Kidney epithelial cell (primary cell): Measurements from ENCODE around the gene MS4A3. TPM values are rescaled to one million over a fixed set of nuclear protein-coding genes. Genes with fewer than 3 reads are reported as not detected.
"Not testable (repeated sequence)": the region's sequence is repeated elsewhere in the genome, so short reads cannot be mapped to it uniquely, and the experiment has no call there.

ENCODE experiments used
- DNase-seq: peaks from one replicate; pipeline ENCODE4 v3.0.0-alpha.2; 2010; ENCODE audit warnings: low read depth
- H3K27me3 ChIP-seq: 2 replicates; pipeline ENCODE4 v1.6.0; 2011; ENCODE audit warnings: low read length; ENCODE audit not compliant: control insufficient read depth, insufficient read depth
- H3K36me3 ChIP-seq: 2 replicates; pipeline ENCODE4 v1.5.1; 2011; ENCODE audit warnings: low read length; ENCODE audit not compliant: control insufficient read depth, insufficient read depth
- H3K4me3 ChIP-seq: 2 replicates; pipeline ENCODE4 v1.5.1; 2011; ENCODE audit warnings: low read depth, mild to moderate bottlenecking, control low read depth, low read length
- total RNA-seq: library from RNA; depleted of rRNA; stranded (reverse); fragments of >200 nt; gene quantifications from 2 replicates; pipeline ENCODE4 v1.2.3, GENCODE V29; 2015
- TF ChIP-seq, protein P1 (sequence below): IDR thresholded peaks from 2 replicates; pipeline ENCODE4 v1.5.1; 2011; ENCODE audit warnings: mild to moderate bottlenecking, moderate library complexity, low read length, control low read depth, inconsistent platforms; ENCODE audit not compliant: insufficient read depth, poor library complexity, severe bottlenecking

Gene MS4A3
- total RNA-seq, 1 donor from 2014 or later = not detected

DNA sequence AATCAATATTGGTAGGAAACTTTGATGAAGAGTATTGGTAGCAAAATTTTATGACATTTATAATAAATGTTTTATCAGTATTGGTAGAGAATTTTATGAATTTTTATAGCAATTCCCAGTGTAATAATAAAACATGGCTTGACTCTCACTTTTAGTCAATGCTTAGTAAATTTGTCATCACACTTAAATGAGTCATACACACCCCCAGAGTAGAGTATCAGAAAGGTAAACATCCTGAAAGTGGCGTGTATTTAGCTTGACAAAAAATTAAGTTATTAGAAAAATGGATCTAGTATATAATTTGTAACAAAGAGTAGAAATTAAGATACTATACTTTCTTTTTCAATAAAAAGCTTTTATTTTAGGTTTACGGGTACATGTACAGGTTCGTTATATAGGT is 2.6 kb downstream of the MS4A3 start:
- H3K4me3 ChIP-seq = no peak overlapping the region
- H3K27me3 ChIP-seq = no peaks in the 10 kb centered on the region
- DNase-seq = no peak
- TF ChIP-seq, protein P1, sequence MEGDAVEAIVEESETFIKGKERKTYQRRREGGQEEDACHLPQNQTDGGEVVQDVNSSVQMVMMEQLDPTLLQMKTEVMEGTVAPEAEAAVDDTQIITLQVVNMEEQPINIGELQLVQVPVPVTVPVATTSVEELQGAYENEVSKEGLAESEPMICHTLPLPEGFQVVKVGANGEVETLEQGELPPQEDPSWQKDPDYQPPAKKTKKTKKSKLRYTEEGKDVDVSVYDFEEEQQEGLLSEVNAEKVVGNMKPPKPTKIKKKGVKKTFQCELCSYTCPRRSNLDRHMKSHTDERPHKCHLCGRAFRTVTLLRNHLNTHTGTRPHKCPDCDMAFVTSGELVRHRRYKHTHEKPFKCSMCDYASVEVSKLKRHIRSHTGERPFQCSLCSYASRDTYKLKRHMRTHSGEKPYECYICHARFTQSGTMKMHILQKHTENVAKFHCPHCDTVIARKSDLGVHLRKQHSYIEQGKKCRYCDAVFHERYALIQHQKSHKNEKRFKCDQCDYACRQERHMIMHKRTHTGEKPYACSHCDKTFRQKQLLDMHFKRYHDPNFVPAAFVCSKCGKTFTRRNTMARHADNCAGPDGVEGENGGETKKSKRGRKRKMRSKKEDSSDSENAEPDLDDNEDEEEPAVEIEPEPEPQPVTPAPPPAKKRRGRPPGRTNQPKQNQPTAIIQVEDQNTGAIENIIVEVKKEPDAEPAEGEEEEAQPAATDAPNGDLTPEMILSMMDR = no peak
- H3K36me3 ChIP-seq = no peaks in the 10 kb centered on the region

- DNase-seq = no peak
- Histone ChIP-seq H3K27me3 (no peaks in the 10 kb centered on the region), H3K4me3 (no peak overlapping the region), H3K36me3 (no peaks in the 10 kb centered on the region)
- TF ChIP-seq, protein P1 = no peak
Observed at GRCh38 chr11:60059521-60060240, 3.2 kb downstream of the MS4A3 start.

GRCh38 chr11:60064111-60064510 is 7.6 kb downstream of the MS4A3 start:
- Histone ChIP-seq H3K27me3 (no peaks in the 10 kb centered on the region), H3K36me3 (no peaks in the 10 kb centered on the region), H3K4me3 (no peak overlapping the region)
- TF ChIP-seq, protein P1 = no peak
- no peak for DNase-seq

GRCh38 chr11:60065801-60066200 is 9.3 kb downstream of the MS4A3 start:
- no peak for DNase-seq
- Histone ChIP-seq H3K36me3 (no peaks in the 10 kb centered on the region), H3K4me3 (no peak overlapping the region), H3K27me3 (no peaks in the 10 kb centered on the region)
- TF ChIP-seq, protein P1 = no peak

DNA sequence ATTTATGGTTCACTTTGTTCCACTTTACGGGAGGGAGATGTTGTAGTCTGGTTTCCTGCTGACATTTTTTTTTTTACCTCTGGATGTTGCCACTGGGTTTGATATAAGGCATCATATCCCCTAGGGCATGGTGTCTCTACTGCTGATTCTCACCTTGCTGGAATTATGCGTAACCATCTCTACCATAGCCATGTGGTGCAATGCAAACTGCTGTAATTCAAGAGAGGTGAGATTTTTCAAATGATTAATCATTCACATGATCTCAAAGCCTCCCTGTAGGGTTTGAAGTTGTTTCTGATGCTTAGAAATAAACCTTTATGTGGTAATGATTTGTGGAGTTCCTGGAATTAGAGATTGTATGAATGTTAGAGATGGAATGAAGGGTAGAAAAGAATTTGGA is 13.0 kb downstream of the MS4A3 start:
- Histone ChIP-seq H3K27me3 (no peaks in the 10 kb centered on the region), H3K4me3 (no peak overlapping the region), H3K36me3 (no peaks in the 10 kb centered on the region)
- TF ChIP-seq, protein P1 = no peak
- no peak for DNase-seq

GRCh38 chr11:60071644-60072043 is 15.2 kb downstream of the MS4A3 start:
- not testable (repeated sequence) for H3K4me3 ChIP-seq, DNase-seq, H3K27me3 ChIP-seq, H3K36me3 ChIP-seq
